SK-N-SH (cell line): ENCODE measurements around the gene MFN1. TPM values are rescaled to one million over a fixed set of nuclear protein-coding genes. Genes with fewer than 3 reads are reported as not detected.

ENCODE experiments used
- polyA plus RNA-seq, 3 experiments: library from polyadenylated mRNA; depleted of rRNA; stranded (reverse); fragments of >200 nt; gene quantifications; 2 replicates each; pipeline ENCODE4 v1.2.3, GENCODE V29; 2012

Gene MFN1
- polyA plus RNA-seq, 1 of the 3 experiments (the other 2 are of a cell fraction) = 15.7 TPM

Other genes starting within 250 kb of the MFN1 start
- 3.2 and 3.9 TPM in 2 replicates for gene PIK3CA, start 199.4 kb upstream of the MFN1 start, polyA plus RNA-seq (2012; rRNA removed)
- 1.1 and 1.6 TPM in 2 replicates for gene KCNMB3, start 96.6 kb upstream of the MFN1 start, polyA plus RNA-seq (2012; rRNA removed)
- gene ZNF639, start 24.7 kb upstream of the MFN1 start, polyA plus RNA-seq (2012; rRNA removed) = 9.6 and 11.4 TPM in 2 replicates
- 8.7 and 12.9 TPM in 2 replicates for gene GNB4, start 103.8 kb downstream of the MFN1 start, polyA plus RNA-seq (2012; rRNA removed)
- gene ACTL6A, start 215.2 kb downstream of the MFN1 start, polyA plus RNA-seq (2012; rRNA removed) = 82.0 and 87.7 TPM in 2 replicates